ENCODE results near the gene MYO1D. TPM values are rescaled to one million over a fixed set of nuclear protein-coding genes. Genes with fewer than 3 reads are reported as not detected.

MYO1D gene
- total RNA-seq, 4 donors from 2014 or later, result 60.4 to 89.0 (median 82.5) TPM

DNA sequence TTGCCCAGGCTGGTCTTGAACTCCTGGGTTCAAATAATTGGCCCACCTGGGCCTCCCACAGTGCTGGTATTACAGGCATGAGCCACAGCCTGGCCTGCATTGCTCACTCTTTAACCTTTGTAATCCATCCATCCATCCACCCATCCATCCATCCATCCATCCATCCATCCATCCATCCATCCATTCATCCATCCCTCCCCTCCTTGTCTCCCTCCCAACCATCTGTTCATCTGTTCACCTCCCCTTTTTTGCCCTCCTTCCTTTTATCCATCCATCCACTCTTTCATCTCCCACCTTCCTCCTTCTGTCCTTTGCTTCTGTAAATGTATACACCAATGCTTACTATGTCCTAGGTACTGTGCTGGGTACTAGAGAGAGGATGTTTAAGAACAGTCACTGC, 324.6 kb downstream of the MYO1D start:
- TF ChIP-seq CTCF (IDR thresholded peaks at IDR 0.05) (no peak), POLR2A (IDR thresholded peaks at IDR 0.05) (no peak)
- no peak for DNase-seq (ENCODE audit: low spot score in 2 of 2)
- no peak overlapping the region for H3K4me3 ChIP-seq (ENCODE audit: low read depth, poor library complexity, severe bottlenecking)
- intact Hi-C loops (cut with DNase I; ENCODE audit: low total_unique reads), result no loop called here

DNA sequence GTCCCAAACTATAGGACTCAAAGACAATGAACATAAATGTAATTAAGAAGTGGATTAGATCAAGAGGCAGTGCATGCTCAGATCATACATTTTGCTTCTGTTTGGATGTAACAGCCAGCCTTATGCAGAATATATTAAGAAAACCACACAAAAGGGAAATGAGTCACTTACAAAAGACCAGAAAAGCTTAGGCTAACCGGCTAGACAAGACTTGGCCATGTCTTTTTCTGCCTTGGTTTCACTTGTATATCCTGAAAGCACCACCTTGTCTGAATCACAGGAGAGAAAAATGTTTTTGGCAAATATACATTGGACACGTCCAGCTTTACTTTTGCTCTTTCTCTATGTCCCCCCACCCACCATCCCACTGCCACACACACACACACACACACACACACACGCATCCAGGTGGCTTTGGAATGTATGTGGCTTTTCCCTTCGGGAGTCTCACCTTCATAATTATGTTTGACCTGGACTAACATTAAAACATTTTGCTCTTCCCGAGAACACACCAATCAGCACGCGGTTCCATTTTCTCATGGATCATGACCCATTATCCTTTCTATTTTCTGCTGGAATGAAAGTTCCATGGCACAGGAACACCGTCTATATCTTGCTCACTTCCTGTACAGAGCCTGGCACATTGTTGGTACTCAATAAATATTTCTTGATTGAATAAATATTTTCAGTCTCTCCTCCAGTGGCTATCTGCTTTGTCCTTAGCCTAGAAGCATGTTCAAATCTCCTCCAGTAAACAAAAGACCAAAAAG, 325.6 kb downstream of the MYO1D start:
- no peak for DNase-seq (ENCODE audit: low spot score in 2 of 2)
- 58 to 67% methylated on average over 8 of the region's 8 CpGs for WGBS, 2 donors
- intact Hi-C loops (cut with DNase I; ENCODE audit: low total_unique reads), result no loop called here
- TF ChIP-seq CTCF (IDR thresholded peaks at IDR 0.05), result no peak
- TF ChIP-seq POLR2A (IDR thresholded peaks at IDR 0.05), result no peak
- no peak overlapping the region for H3K4me3 ChIP-seq (ENCODE audit: low read depth, poor library complexity, severe bottlenecking)

GRCh38 chr17:32549559-32549958, 327.4 kb downstream of the MYO1D start:
- H3K4me3 ChIP-seq (ENCODE audit: low read depth, poor library complexity, severe bottlenecking), result no peak overlapping the region
- 79 to 84% methylated on average over 3 of the region's 3 CpGs for WGBS, 2 donors
- intact Hi-C loops (cut with DNase I; ENCODE audit: low total_unique reads), result no loop called here
- TF ChIP-seq POLR2A (IDR thresholded peaks at IDR 0.05) (no peak), CTCF (IDR thresholded peaks at IDR 0.05) (no peak)
- DNase-seq (ENCODE audit: low spot score in 2 of 2), result no peak

DNA sequence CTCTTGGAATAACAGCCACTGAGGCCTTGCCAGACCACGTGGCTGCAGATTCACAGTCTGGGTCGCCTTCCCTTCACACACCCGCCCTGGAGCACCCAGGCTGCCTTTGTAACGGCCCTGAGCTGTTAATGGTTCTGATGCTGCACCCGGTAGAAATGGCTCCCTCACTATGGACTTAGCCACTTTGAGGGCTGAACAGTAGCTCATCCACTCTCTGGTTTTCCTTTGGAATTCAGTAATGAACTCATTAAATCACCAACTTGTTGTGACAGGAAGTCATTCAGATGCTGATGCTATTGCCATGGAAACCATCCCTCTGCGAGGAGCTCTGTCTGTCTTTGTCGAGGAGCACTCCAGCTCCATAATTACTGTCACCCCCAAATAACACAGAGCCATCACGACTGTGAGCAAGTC, 330.9 kb downstream of the MYO1D start:
- 45 to 50% methylated on average over 8 of the region's 8 CpGs for WGBS, 2 donors
- intact Hi-C loops (cut with DNase I; ENCODE audit: low total_unique reads), result no loop called here
- TF ChIP-seq CTCF (IDR thresholded peaks at IDR 0.05) (no peak), POLR2A (IDR thresholded peaks at IDR 0.05) (no peak)
- DNase-seq (ENCODE audit: low spot score in 2 of 2), result peak in 1 of 2 donors; percentile 37
- no peak overlapping the region for H3K4me3 ChIP-seq (ENCODE audit: low read depth, poor library complexity, severe bottlenecking)

GRCh38 chr17:32542186-32542585, 334.7 kb downstream of the MYO1D start:
- no peak for TF ChIP-seq POLR2A (IDR thresholded peaks at IDR 0.05)
- no peak for TF ChIP-seq CTCF (IDR thresholded peaks at IDR 0.05)
- intact Hi-C loops (cut with DNase I; ENCODE audit: low total_unique reads), result no loop called here

GRCh38 chr17:32541640-32542039, 335.3 kb downstream of the MYO1D start:
- intact Hi-C loops (cut with DNase I; ENCODE audit: low total_unique reads), result no loop called here
- WGBS, 2 donors, result 69 to 77% methylated on average over 5 of the region's 5 CpGs
- H3K4me3 ChIP-seq (ENCODE audit: low read depth, poor library complexity, severe bottlenecking), result no peak overlapping the region
- DNase-seq (ENCODE audit: low spot score in 2 of 2), result peak in 1 of 2 donors; percentile 28
- TF ChIP-seq POLR2A (IDR thresholded peaks at IDR 0.05), result no peak
- TF ChIP-seq CTCF (IDR thresholded peaks at IDR 0.05), result no peak

More at GRCh38 chr17:32542186-32542585, 334.7 kb downstream of the MYO1D start:
- DNase-seq (ENCODE audit: low spot score in 2 of 2), result peak in 1 of 2 donors; percentile 28
- WGBS, 2 donors, result 75 to 86% methylated on average over 7 of the region's 7 CpGs
- H3K4me3 ChIP-seq (ENCODE audit: low read depth, poor library complexity, severe bottlenecking), result no peak overlapping the region
